Measurements from ENCODE around the gene MDGA2. TPM values are rescaled to one million over a fixed set of nuclear protein-coding genes. Genes with fewer than 3 reads are reported as not detected.
"Not testable (repeated sequence)": the region's sequence is repeated elsewhere in the genome, so short reads cannot be mapped to it uniquely, and the experiment has no call there.

MDGA2 gene
- total and polyA plus RNA-seq, 2 of the 13 experiments (the other 11 are each of a cell fraction or from before 2014, with no cell fraction given): not detected

GRCh38 chr14:47252802-47253201 lies 422.6 kb downstream of the MDGA2 start:
- Histone ChIP-seq H3K79me2 (ENCODE audit: insufficient read depth, low read length) (no peaks in the 10 kb centered on the region), H4K20me1 (ENCODE audit: insufficient read depth, low read length) (no peaks in the 10 kb centered on the region), H2AFZ (ENCODE audit: low read length) (no peak overlapping the region), H3K9me3 (ENCODE audit: low read length) (peaks cover 21% of the 10 kb centered on the region), H3K9ac (ENCODE audit: insufficient read depth, low read depth, low read length) (no peak overlapping the region), H3K4me3 (replicated peaks in 1 of 3; ENCODE audit: insufficient read depth in 1 of 3, low read depth in 2 of 3, low read length in 3 of 3) (no peak overlapping the region), H3K27me3 (ENCODE audit: control insufficient read depth in 1 of 2, insufficient read depth in 2 of 2, low read length in 2 of 2) (no peaks in the 10 kb centered on the region), H3K27ac (ENCODE audit: extremely low read length, insufficient read depth, low read length) (no peak overlapping the region), H3K36me3 (replicated peaks in 1 of 2; ENCODE audit: control insufficient read depth in 1 of 2, insufficient read depth in 2 of 2, low read length in 2 of 2) (no peaks in the 10 kb centered on the region), H3K4me2 (ENCODE audit: low read depth, low read length) (no peak overlapping the region), H3K4me1 (ENCODE audit: insufficient read depth, low read length) (no peaks in the 10 kb centered on the region)
- no TSS peak for BruUV-seq (replicated peaks)
- intact Hi-C loops (cut with micrococcal nuclease; ENCODE audit: unreplicated experiment): no loop called here
- in situ Hi-C loops (cut with HindIII; ENCODE audit: extremely low pct_ligation_motif_present, low pct_unique_long_range_greater_than_20kb): no loop called here
- TF ChIP-seq ZNF75D (CRISPR knock-in tag; IDR thresholded peaks at IDR 0.05; ENCODE audit: borderline replicate concordance): no peak
- TF ChIP-seq, protein P1, sequence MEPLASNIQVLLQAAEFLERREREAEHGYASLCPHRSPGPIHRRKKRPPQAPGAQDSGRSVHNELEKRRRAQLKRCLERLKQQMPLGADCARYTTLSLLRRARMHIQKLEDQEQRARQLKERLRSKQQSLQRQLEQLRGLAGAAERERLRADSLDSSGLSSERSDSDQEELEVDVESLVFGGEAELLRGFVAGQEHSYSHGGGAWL (CRISPR knock-in tag; IDR thresholded peaks at IDR 0.05): no peak
- no peak for FAIRE-seq
- DNase-seq (ENCODE audit: low spot score): no peak
- ATAC-seq: no peak
- 4% methylated on average over 4 of the region's 4 CpGs for WGBS (ENCODE audit: low lambda C conversion rate)
- ChIA-PET CTCF (ENCODE audit: low intra/inter-chr PET ratio, low total read pairs) (no interaction called here), POLR2A (no interaction called here)

DNA sequence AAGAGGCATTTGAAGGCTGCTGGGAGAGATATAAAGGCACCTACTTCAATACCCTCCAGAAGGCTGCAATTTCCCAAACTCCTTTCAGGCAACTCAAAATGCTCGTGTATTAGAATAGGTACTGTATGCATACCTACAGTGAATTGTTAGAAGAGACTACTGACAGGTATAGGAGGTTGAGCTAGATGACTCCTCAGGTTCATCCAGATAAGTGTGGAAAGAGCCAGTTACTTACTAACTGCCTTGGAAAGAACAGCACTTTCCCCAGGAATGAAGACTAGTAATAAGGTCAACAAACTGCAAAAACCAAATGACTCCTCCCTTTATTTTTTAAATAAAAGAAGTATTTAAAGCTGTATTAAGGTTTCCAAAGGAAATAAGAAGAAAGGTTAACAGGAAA lies 429.0 kb downstream of the MDGA2 start:
- Histone ChIP-seq H3K27me3 (ENCODE audit: control insufficient read depth in 1 of 2, insufficient read depth in 2 of 2, low read length in 2 of 2) (no peaks in the 10 kb centered on the region), H3K27ac (ENCODE audit: extremely low read length, insufficient read depth, low read length) (no peak overlapping the region), H3K79me2 (ENCODE audit: insufficient read depth, low read length) (no peaks in the 10 kb centered on the region), H3K9ac (ENCODE audit: insufficient read depth, low read depth, low read length) (no peak overlapping the region), H3K4me3 (replicated peaks in 1 of 3; ENCODE audit: insufficient read depth in 1 of 3, low read depth in 2 of 3, low read length in 3 of 3) (no peak overlapping the region), H3K4me1 (ENCODE audit: insufficient read depth, low read length) (no peaks in the 10 kb centered on the region), H3K4me2 (ENCODE audit: low read depth, low read length) (no peak overlapping the region), H2AFZ (ENCODE audit: low read length) (no peak overlapping the region), H4K20me1 (ENCODE audit: insufficient read depth, low read length) (no peaks in the 10 kb centered on the region), H3K36me3 (replicated peaks in 1 of 2; ENCODE audit: control insufficient read depth in 1 of 2, insufficient read depth in 2 of 2, low read length in 2 of 2) (no peaks in the 10 kb centered on the region), H3K9me3 (ENCODE audit: low read length) (no peaks in the 10 kb centered on the region)
- TF ChIP-seq ZNF333 (CRISPR knock-in tag; IDR thresholded peaks at IDR 0.05; ENCODE audit: borderline replicate concordance) (no peak), ZNF468 (CRISPR knock-in tag; IDR thresholded peaks at IDR 0.05) (no peak)
- ChIA-PET CTCF (ENCODE audit: low intra/inter-chr PET ratio, low total read pairs) (no interaction called here), POLR2A (no interaction called here)
- intact Hi-C loops (cut with micrococcal nuclease; ENCODE audit: unreplicated experiment): no loop called here
- DNase-seq (ENCODE audit: low spot score): no peak
- BruUV-seq (replicated peaks): no TSS peak
- ATAC-seq: no peak
- in situ Hi-C loops (cut with HindIII; ENCODE audit: extremely low pct_ligation_motif_present, low pct_unique_long_range_greater_than_20kb): no loop called here
- WGBS (ENCODE audit: low lambda C conversion rate): 0% methylated on average over 1 of the region's 1 CpG
- FAIRE-seq: no peak

- H4K20me1 ChIP-seq (ENCODE audit: insufficient read depth, low read length); ATAC-seq; H3K9ac ChIP-seq (ENCODE audit: insufficient read depth, low read depth, low read length); intact Hi-C loops (cut with micrococcal nuclease; ENCODE audit: unreplicated experiment); H3K9me3 ChIP-seq (ENCODE audit: low read length); BruUV-seq (replicated peaks); H2AFZ ChIP-seq (ENCODE audit: low read length); H3K27ac ChIP-seq (ENCODE audit: extremely low read length, insufficient read depth, low read length); H3K36me3 ChIP-seq (replicated peaks in 1 of 2; ENCODE audit: control insufficient read depth in 1 of 2, insufficient read depth in 2 of 2, low read length in 2 of 2); H3K4me1 ChIP-seq (ENCODE audit: insufficient read depth, low read length); DNase-seq (ENCODE audit: low spot score); H3K27me3 ChIP-seq (ENCODE audit: control insufficient read depth in 1 of 2, insufficient read depth in 2 of 2, low read length in 2 of 2); H3K79me2 ChIP-seq (ENCODE audit: insufficient read depth, low read length); FAIRE-seq; H3K4me3 ChIP-seq (replicated peaks in 1 of 3; ENCODE audit: insufficient read depth in 1 of 3, low read depth in 2 of 3, low read length in 3 of 3); H3K4me2 ChIP-seq (ENCODE audit: low read depth, low read length); CTCF ChIA-PET (ENCODE audit: low intra/inter-chr PET ratio, low total read pairs); POLR2A ChIA-PET; in situ Hi-C loops (cut with HindIII; ENCODE audit: extremely low pct_ligation_motif_present, low pct_unique_long_range_greater_than_20kb): not testable (repeated sequence)
- WGBS (ENCODE audit: low lambda C conversion rate): 92% methylated on average over 5 of the region's 18 CpGs
Observed at GRCh38 chr14:47242579-47242978, 432.8 kb downstream of the MDGA2 start.

Data from HepG2 (cell line).